Articular chondrocyte of knee joint (primary cell): ENCODE measurements around the gene CLDN11. TPM values are rescaled to one million over a fixed set of nuclear protein-coding genes. Genes with fewer than 3 reads are reported as not detected.

Experiments used
- total RNA-seq: library from RNA; depleted of rRNA; stranded (reverse); fragments of >200 nt; gene quantifications from 2 replicates; pipeline ENCODE4 v1.2.3, GENCODE V29; 2012

Gene CLDN11
- total RNA-seq, result 23.4 and 39.6 TPM in 2 replicates

DNA sequence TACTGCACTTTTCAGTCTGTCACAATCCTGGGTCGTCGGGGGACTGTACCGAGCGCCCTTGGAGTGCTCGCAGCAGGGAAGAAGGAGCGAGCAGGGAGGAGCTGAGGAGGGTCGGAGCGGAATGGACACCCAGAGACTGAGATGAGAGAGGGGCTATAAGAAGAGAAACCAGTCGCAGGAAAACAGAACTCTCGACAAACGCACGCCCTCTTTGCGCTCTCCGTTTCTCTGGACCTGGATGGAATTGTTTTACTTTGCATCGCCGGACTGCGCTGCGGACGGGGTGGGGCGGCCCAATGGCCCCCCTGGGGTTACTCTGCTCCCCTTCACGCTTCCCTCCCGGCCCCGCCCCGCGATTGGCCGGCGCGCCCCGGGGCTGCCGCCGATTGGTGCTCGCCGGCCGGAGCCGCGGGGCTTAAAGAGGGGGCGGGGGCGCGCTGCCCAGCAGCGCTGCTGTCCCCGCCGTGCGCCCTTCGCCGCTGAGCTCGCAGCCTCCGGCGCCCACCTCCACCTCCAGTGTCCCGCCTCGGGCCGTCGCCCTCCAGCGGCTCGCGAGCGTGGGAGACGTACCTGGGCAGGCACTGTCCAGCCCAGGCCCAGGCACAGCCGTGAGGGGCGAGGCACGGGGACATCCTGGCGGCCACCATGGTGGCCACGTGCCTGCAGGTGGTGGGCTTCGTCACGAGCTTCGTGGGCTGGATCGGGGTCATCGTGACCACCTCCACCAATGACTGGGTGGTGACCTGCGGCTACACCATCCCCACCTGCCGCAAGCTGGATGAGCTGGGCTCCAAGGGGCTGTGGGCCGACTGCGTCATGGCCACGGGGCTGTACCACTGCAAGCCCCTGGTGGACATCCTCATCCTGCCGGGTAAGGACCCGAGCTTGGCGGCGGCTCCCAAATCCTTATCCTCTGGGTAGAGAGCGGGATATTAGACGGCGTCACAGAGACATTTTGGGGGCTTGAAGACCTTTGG, at the start of gene CLDN11:
Gene CLDN11 (plus strand): TSS at position 447 of the 977 bp plus-strand sequence. CDS start 199 bp downstream, at position 646.

Other genes with a start within 250 kb of the CLDN11 start
- 51.6 and 64.9 TPM in 2 replicates for gene PHC3, start 237.1 kb upstream of the CLDN11 start, total RNA-seq
- 54.6 and 65.1 TPM in 2 replicates for gene PRKCI, start 196.4 kb upstream of the CLDN11 start, total RNA-seq
- gene SKIL, start 61.2 kb upstream of the CLDN11 start, total RNA-seq, result 50.6 and 61.3 TPM in 2 replicates
- 0.13 and 0.32 TPM in 2 replicates for gene SLC7A14, start 167.2 kb downstream of the CLDN11 start, total RNA-seq